Measurements from ENCODE around the gene SEPTIN10. TPM values are rescaled to one million over a fixed set of nuclear protein-coding genes. Genes with fewer than 3 reads are reported as not detected.

SEPTIN10 gene
- total and polyA plus RNA-seq, 9 of the 15 experiments (the other 6 are each of a cell fraction or from before 2014, with no cell fraction given): 0.40 TPM; not detected in 8

DNA sequence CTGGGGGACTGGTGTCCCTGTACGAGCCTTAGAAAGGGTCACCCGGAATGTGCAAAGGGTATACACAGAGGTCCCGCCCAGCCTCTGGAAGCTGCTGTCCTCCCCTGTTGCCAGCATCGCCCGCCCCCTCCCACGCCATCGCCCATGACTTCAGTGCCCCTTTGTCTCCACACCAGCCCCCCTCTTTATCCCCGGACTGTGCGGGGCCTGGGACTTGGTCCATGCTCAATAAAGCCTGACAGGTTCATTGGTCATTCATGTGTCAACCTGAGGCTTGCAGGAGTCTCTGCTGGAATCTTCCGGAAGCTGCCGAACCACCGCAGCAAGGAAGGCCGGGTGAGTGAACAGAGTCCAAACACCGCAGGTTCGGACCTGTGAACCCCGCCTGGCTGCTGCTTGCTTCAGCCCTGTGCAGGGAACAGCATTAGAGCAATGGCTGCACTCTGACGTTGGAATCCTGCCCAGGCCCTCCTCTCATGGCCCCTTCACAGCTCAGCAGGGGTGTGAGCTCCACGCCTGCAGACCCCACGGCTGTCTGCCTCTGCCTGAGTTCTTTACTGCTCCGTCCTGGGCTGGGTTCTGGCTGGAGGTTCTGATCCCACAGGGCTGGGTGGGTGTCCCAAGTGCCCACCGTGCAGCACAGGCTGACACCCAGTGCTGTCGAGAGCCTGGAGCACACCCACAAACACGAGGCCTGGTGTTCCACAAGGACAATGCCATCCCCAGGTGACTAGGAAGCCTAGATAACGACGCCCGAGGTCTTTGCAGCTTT, 96.5 kb downstream of the SEPTIN10 start (continued):
- TF ChIP-seq, protein P1, sequence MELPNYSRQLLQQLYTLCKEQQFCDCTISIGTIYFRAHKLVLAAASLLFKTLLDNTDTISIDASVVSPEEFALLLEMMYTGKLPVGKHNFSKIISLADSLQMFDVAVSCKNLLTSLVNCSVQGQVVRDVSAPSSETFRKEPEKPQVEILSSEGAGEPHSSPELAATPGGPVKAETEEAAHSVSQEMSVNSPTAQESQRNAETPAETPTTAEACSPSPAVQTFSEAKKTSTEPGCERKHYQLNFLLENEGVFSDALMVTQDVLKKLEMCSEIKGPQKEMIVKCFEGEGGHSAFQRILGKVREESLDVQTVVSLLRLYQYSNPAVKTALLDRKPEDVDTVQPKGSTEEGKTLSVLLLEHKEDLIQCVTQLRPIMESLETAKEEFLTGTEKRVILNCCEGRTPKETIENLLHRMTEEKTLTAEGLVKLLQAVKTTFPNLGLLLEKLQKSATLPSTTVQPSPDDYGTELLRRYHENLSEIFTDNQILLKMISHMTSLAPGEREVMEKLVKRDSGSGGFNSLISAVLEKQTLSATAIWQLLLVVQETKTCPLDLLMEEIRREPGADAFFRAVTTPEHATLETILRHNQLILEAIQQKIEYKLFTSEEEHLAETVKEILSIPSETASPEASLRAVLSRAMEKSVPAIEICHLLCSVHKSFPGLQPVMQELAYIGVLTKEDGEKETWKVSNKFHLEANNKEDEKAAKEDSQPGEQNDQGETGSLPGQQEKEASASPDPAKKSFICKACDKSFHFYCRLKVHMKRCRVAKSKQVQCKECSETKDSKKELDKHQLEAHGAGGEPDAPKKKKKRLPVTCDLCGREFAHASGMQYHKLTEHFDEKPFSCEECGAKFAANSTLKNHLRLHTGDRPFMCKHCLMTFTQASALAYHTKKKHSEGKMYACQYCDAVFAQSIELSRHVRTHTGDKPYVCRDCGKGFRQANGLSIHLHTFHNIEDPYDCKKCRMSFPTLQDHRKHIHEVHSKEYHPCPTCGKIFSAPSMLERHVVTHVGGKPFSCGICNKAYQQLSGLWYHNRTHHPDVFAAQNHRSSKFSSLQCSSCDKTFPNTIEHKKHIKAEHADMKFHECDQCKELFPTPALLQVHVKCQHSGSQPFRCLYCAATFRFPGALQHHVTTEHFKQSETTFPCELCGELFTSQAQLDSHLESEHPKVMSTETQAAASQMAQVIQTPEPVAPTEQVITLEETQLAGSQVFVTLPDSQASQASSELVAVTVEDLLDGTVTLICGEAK (IDR thresholded peaks at IDR 0.05): no peak
- TF ChIP-seq, protein P1 (CRISPR knock-in tag; IDR thresholded peaks at IDR 0.05): no peak
- TF ChIP-seq NFE2 (IDR thresholded peaks at IDR 0.05; ENCODE audit: low read depth) (no peak), CHD4 (IDR thresholded peaks at IDR 0.05; ENCODE audit: insufficient read depth, insufficient replicate concordance, low read depth, low read length, poor library complexity, severe bottlenecking) (no peak), SRSF1 (IDR thresholded peaks at IDR 0.05; ENCODE audit: low read depth, low read length) (no peak), ZKSCAN3 (CRISPR knock-in tag; IDR thresholded peaks at IDR 0.05) (no peak), SIN3B (IDR thresholded peaks at IDR 0.05; ENCODE audit: low read depth) (no peak)

All from K562 (cell line).